ENCODE results near the gene ZIC2. TPM values are rescaled to one million over a fixed set of nuclear protein-coding genes. Genes with fewer than 3 reads are reported as not detected.

Gene ZIC2
- total RNA-seq, 1 donor from 2014 or later: not detected

GRCh38 chr13:99958406-99959126, 23.0 kb upstream of the ZIC2 start:
- DNase-seq (ENCODE audit: low spot score) (no peak), ATAC-seq (no peak)
- intact Hi-C loops (cut with DNase I): no loop called here

GRCh38 chr13:99959127-99959539, 22.5 kb upstream of the ZIC2 start:
- intact Hi-C loops (cut with DNase I): no loop called here
- DNase-seq (ENCODE audit: low spot score): no peak
- ATAC-seq: no peak

DNA sequence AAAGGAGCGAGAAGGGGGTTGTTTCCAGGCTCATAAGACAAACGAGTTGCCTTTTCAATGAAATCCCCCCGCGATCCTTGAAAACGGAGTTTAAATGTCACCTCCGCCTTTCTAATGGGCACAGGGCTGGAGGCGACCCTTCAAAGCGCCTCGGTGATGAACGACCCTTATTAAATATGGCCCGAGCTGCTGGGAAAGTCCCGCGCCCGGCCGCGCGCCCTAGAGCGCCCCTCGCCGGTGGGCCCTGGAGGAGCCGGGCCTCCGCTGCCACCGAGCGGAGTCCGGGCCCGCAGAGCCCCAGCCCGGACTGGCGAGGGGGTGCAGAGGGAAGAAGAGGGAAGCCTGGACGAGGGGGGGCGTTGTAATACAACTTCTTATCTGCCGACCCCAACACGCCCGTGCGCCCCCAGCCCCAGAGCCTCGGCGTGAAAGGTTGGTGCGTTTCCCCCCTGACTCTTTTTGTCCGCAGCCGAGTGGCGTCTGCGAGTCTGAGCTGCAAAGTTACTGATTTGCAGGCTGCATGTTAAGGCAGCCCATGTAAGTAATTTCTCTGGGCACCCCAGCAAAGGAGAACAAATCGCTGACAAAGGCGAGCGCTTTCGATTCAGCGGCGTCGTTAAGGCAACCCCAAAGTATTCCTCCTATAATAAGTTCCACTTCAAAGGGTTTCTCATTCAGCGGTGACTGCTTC, 21.9 kb upstream of the ZIC2 start:
- DNase-seq (ENCODE audit: low spot score): peak; percentile 52
- no peak for ATAC-seq
- intact Hi-C loops (cut with DNase I): no loop called here

GRCh38 chr13:99960663-99961311, 20.8 kb upstream of the ZIC2 start:
- DNase-seq (ENCODE audit: low spot score) (peak; percentile 45), ATAC-seq (no peak)
- intact Hi-C loops (cut with DNase I): no loop called here

DNA sequence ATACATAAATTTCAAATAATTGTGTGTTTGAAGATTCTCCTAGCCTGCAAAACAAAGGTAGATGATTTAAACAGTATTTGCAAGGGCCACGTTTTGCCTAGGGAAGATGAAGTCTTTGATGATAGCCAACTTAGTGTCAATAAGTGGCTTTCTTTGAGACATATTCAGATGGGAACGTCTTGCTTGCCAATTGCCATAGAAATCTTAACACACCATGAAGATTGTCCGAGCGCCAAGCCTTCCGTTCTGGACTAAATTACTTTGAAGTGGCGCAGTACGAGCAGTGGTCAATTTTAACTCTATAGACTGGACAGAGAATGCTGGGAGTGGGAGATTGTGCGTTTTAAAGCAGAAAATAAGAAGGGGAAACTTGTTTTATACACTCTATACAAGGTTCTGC, 19.9 kb upstream of the ZIC2 start:
- ATAC-seq (no peak), DNase-seq (ENCODE audit: low spot score) (no peak)
- intact Hi-C loops (cut with DNase I): no loop called here

DNA sequence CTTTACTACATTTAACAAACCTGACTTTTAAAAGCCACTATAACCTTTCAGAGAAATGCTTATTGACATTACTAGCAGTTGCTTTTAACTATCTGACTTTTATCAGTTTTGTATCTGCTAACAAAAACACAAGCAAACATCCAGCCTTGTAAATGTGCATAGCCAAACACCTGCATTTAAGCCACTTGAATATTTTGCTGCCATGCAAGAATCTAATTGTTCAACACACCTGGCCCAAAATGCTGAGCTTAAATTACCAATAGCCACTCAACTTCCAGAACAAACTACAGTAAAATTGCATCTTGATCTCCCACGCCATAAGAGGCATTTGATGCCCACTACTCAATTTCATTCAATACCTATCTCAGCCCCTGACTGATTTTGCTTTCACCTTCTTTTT, 19.3 kb upstream of the ZIC2 start:
- no peak for DNase-seq (ENCODE audit: low spot score)
- intact Hi-C loops (cut with DNase I): no loop called here
- no peak for ATAC-seq

DNA sequence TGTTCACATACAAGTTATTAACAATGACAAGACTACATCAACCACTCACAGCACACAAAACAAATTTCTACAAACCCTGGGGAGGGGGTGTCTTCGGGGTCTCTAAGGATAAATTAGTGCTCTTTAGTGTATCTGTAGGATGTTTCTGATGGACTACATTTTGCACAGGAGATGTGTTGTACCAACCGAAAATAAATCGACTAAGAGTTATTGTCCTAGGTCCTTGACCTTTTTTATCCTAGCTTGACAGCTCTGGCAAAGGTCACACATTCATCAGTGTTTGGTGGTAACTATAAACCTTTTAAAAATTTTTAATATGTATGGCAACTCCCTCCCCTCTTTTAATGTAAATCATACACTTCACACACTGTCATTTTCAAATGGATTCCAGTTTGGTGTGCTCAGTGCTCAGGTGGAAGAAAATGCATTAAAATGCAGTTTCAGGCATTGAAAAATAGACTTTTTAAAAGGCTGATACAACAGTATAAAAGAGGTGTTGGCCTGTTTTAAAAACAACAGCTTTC, 17.7 kb upstream of the ZIC2 start:
- DNase-seq (ENCODE audit: low spot score): no peak
- intact Hi-C loops (cut with DNase I): no loop called here
- ATAC-seq: no peak

DNA sequence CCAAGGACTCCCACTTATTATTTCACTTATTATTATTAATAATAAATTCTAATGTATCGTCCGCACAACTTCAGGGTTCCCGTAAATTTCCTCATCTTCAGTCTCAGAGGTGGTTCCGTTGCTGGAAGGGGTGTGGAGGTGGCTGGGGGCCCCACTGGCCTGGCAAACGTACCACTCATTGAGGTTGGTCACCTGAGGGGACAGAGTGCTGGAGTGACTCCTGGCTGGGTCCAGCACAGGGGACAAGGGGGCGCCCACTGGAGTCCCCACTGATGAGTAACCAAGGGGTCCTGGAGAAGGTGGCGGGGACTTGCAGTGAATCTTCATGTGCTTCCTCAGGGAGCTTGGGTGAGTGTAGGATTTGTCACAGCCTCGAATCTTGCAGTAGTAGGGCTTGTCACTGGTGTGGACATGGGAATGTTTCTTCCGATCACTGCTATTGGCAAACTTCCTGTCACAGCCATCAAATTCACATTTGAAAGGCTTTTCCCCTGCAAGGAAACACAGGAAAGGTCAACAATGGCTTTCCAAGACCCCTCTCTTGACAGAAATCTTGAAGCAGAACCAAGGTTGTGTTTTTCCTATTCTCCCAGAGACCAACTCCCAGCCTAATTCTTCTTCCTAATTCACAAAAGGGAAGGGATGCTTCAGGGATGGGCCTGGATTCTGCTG, 16.1 kb upstream of the ZIC2 start:
- intact Hi-C loops (cut with DNase I): no loop called here
- ATAC-seq: no peak

DNA sequence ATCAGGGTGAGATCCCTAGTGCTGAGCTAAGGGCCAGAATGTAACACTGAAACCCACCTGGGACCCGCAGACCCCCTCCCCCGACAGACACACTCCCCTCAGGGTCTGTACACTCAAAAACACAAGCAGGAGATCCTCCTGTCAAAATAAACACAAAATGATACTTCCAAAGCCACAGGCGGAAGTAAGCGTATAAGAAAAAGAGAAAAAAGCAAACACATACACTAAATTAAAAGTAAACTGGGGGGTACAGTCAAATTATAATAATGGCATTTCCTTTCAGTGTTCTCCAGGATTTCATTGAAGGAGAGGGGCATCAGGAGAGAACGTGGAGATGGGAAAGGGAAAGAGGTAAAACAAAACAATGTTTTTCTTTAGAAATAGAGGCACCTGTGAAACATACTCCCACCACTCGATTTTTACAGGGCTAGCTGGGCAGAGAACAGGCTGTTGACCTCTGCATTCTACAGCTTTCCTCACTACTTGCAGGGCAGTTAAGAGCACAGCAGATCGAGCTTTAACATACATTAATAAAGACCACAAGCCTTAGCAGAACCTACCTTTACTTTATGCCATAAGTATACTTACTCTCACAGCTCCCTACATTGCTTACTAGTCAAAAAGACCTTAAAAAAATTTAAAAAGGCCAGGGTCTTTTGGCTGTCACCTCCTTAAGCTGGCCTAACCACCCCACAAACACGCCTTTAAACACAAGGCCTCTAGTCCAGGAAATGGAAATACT, 15.3 kb upstream of the ZIC2 start:
- intact Hi-C loops (cut with DNase I): no loop called here
- DNase-seq (ENCODE audit: low spot score) (no peak), ATAC-seq (no peak)

More for the DNA sequence above, 16.1 kb upstream of the ZIC2 start:
- peak; percentile 45 for DNase-seq (ENCODE audit: low spot score)

GRCh38 chr13:99967498-99967868, 14.1 kb upstream of the ZIC2 start:
- intact Hi-C loops (cut with DNase I): no loop called here
- no peak for ATAC-seq

GRCh38 chr13:99967869-99968520, 13.6 kb upstream of the ZIC2 start:
- DNase-seq (ENCODE audit: low spot score) (peak; percentile 45), ATAC-seq (no peak)
- intact Hi-C loops (cut with DNase I): no loop called here

More at GRCh38 chr13:99967498-99967868, 14.1 kb upstream of the ZIC2 start:
- no peak for DNase-seq (ENCODE audit: low spot score)

- no peak for ATAC-seq
- intact Hi-C loops (cut with DNase I): no loop called here
- peak; percentile 44 for DNase-seq (ENCODE audit: low spot score)
Observed at GRCh38 chr13:99968521-99969452, 12.8 kb upstream of the ZIC2 start.

- no peak for ATAC-seq
- intact Hi-C loops (cut with DNase I): no loop called here
- peak; percentile 38 for DNase-seq (ENCODE audit: low spot score)
Observed at GRCh38 chr13:99969453-99969918, 12.1 kb upstream of the ZIC2 start.

DNA sequence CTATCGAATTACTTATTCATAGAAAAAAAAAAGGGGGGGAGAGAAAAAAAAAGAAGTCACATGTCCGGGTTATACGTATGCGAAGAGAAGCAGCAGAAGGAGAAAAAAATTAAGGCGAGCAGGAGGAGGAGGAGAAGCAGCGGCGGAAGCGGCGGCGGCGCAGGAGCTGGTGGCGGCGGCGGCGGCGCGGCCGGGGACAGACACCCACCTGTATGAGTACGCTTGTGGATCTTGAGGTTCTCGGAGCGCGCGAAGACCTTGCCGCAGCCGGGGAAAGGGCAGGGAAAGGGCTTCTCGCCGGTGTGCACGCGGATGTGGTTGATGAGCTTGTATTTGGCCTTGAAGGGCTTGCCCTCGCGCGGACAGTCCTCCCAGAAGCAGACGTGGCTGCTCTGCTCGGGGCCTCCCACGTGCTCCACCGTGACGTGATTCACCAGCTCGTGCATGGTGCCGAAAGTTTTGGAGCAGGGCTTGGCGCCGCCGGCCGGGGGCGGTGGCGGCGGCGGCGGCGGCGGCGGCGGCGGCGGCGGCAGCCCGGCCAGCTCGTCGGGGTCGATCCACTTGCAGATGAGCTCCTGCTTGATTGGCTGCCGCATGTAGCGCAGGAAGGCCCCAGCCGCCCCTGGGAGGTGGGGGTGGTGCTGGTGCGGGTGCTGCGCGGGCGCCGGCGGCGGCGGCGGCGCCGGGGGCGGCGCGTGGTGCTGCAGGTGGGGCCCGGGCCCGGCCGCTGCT, 11.5 kb upstream of the ZIC2 start:
- peak; percentile 55 for DNase-seq (ENCODE audit: low spot score)

GRCh38 chr13:99970651-99971575, 10.7 kb upstream of the ZIC2 start:
- peak; percentile 51 for DNase-seq (ENCODE audit: low spot score)
- intact Hi-C loops (cut with DNase I): no loop called here

More for the DNA sequence above, 11.5 kb upstream of the ZIC2 start:
- intact Hi-C loops (cut with DNase I): no loop called here
- ATAC-seq: no peak

More at GRCh38 chr13:99970651-99971575, 10.7 kb upstream of the ZIC2 start:
- ATAC-seq: no peak

All from sciatic nerve (tissue), 2 donors.